ENCODE measurements around the gene BANP. TPM values are rescaled to one million over a fixed set of nuclear protein-coding genes. Genes with fewer than 3 reads are reported as not detected.

Gene BANP
- total and polyA plus RNA-seq, 12 donors: 6.1 to 20.4 (median 13.5) TPM

DNA sequence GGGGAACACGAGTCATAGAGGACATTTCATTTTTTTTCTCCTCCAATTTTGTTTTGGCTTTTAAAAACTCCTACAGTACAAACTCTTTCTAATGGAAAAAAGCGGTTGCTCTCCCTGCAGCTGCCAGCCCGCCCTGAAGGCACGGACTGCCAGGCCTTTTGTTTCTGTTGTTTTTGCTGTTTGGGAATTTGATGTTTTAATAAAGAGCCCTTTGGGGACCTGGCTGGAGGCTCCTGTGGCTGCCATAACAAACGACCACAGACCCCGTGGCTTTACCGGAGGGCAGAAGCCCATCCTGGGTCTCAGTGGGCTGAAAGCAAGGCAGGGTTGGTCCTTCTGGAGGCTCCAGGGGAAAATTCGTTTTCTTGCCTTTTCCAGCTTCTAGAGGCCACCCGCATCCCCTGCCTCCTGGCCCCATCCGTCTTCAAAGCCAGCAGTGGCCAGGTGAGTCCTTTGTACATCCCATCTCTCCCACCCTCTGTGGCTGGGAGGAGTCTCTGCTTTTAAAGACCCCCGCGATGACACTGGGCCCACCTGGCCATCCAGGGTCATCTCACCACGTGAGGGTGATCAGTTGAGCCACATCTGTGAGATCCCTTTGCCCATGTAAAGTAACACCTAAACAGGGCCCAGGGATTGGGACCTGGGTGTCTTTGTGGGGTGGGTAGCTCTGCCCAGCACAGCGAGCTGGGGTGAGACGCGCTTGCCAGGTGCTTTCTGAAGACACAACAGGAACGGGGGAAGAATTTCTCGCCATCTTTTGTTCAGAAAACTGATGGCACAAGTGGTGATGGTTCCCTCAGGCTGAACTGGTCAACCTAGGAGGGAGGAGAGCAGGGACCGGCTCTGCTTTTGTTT, 113.9 kb downstream of the BANP start:
- Histone ChIP-seq H3K9me3 (no peaks in the 10 kb centered on the region), H3K27me3 (no peaks in the 10 kb centered on the region), H3K36me3 (peaks cover 0 to 60% (median 3%) of the 10 kb centered on the region in 9 donors), H3K4me3 (no peak overlapping the region), H3K4me1 (peaks cover 0 to 25% (median 20%) of the 10 kb centered on the region in 9 donors), H3K27ac (no peak overlapping the region)
- ATAC-seq: no peak
- DNase-seq: no peak
- intact Hi-C loops (cut with DNase I): loop anchor here in 1 of 10 donors (10.0 kb wide), 1 partner anchor 80 kb away; no protein-coding TSS in a partner anchor
- TF ChIP-seq, protein P1, sequence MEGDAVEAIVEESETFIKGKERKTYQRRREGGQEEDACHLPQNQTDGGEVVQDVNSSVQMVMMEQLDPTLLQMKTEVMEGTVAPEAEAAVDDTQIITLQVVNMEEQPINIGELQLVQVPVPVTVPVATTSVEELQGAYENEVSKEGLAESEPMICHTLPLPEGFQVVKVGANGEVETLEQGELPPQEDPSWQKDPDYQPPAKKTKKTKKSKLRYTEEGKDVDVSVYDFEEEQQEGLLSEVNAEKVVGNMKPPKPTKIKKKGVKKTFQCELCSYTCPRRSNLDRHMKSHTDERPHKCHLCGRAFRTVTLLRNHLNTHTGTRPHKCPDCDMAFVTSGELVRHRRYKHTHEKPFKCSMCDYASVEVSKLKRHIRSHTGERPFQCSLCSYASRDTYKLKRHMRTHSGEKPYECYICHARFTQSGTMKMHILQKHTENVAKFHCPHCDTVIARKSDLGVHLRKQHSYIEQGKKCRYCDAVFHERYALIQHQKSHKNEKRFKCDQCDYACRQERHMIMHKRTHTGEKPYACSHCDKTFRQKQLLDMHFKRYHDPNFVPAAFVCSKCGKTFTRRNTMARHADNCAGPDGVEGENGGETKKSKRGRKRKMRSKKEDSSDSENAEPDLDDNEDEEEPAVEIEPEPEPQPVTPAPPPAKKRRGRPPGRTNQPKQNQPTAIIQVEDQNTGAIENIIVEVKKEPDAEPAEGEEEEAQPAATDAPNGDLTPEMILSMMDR (IDR thresholded peaks at IDR 0.05): no peak
- WGBS, 2 donors: 98 to 99% methylated on average over 19 of the region's 19 CpGs

DNA sequence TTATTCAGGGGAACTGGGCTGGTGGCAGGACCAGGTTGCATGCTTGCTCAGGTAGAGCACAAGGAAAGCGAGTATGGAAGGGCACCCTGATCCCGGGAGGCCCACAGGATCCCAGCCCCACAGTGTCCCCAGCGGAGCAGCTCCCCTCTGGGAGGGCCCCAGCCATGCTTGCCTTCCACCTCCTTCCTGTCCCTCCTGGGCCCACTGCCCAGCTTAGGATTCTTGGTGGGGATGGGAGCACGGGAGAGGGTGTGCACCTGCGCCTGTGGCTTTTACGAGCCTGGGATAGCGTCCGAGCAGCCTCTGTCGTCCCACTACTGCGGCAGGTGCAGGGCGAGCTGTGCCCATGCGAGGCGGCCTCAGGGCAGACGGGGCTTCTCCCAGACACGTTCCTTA, 114.5 kb downstream of the BANP start:
- ATAC-seq (no peak), DNase-seq (no peak)
- TF ChIP-seq, protein P1 (IDR thresholded peaks at IDR 0.05): no peak
- Histone ChIP-seq H3K4me3 (no peak overlapping the region), H3K36me3 (peaks cover 0 to 60% (median 4%) of the 10 kb centered on the region in 9 donors), H3K9me3 (no peaks in the 10 kb centered on the region), H3K27me3 (no peaks in the 10 kb centered on the region), H3K4me1 (peaks cover 0 to 25% (median 20%) of the 10 kb centered on the region in 9 donors), H3K27ac (no peak overlapping the region)
- intact Hi-C loops (cut with DNase I): loop anchor here in 1 of 10 donors (10.0 kb wide), 1 partner anchor 81 kb away; no protein-coding TSS in a partner anchor
- WGBS, 2 donors: 96 to 97% methylated on average over 15 of the region's 15 CpGs

DNA sequence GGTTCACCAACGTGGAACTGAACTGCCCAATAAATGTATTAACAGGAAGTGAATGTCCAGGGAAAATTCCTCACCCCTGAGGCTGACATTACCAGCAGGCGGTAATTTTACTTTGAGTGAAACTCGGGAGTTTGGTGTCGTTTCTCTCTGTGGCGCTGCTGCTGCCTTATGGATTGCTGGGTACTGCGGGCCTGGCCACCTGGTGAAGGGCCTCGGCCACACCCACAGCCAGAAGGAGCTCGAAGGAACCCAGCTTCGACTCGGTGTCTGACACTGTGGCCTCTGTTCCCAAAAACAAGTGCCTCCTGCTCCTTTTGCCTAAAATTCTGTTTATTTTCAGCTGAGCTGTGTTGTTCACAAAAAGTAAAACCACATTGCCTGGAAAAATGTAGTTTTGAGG, 115.0 kb downstream of the BANP start:
- Histone ChIP-seq H3K27ac (no peak overlapping the region), H3K4me3 (no peak overlapping the region), H3K36me3 (peaks cover 0 to 62% (median 4%) of the 10 kb centered on the region in 9 donors), H3K9me3 (no peaks in the 10 kb centered on the region), H3K4me1 (peaks cover 0 to 25% (median 20%) of the 10 kb centered on the region in 9 donors), H3K27me3 (no peaks in the 10 kb centered on the region)
- ATAC-seq: no peak
- TF ChIP-seq, protein P1 (IDR thresholded peaks at IDR 0.05): no peak
- intact Hi-C loops (cut with DNase I): loop anchor here in 1 of 10 donors (10.0 kb wide), 1 partner anchor 81 kb away; no protein-coding TSS in a partner anchor
- WGBS, 2 donors: 96 to 97% methylated on average over 10 of the region's 10 CpGs
- no peak for DNase-seq

DNA sequence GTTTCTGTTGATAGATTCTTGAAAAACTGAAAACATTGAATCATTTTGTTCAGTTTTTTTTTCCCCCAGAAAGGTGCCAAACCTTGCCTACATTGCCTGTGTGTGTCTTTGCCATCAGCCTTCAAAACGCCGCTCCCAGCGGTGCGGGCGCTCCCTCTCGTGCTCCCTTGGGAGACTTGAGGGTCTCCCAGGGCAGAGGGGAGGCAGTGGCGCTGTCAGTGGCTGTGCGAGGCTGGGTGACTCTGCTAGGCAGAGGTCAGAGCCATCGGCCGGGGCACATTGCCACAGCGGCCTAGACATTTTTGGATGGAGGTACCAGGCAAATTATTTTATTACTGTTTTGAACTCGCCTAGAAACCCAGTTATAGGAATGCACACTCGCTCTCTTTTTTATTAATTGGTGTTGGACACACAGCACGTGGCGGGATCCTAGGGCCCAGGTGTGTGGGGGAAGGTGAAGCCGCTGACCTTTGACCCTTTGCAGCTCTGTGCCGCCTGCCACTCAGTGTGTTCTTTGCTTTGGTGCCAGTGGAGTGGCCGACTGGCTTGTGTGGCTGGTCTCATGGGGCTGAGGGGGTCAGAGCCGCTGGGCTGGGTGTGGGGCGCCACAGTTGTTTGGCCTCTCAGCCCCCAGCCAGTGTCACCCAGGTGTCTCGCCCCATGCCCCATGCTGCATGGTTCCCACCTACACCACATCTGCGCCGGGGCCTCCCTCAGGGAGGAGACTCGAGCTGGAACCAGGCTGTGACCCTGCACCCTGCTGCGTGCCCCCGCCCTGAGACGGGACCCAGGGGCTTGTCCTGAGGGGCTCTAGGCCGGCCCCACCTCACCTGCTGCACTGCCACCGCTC, 115.7 kb downstream of the BANP start:
- TF ChIP-seq, protein P1 (IDR thresholded peaks at IDR 0.05): no peak
- H3K4me3 ChIP-seq: no peak overlapping the region
- ATAC-seq: no peak
- no peaks in the 10 kb centered on the region for H3K9me3 ChIP-seq
- intact Hi-C loops (cut with DNase I): loop anchor here in 1 of 10 donors (10.0 kb wide), 1 partner anchor 82 kb away; no protein-coding TSS in a partner anchor
- H3K27me3 ChIP-seq: no peaks in the 10 kb centered on the region
- WGBS, 2 donors: 96% methylated on average over 29 of the region's 29 CpGs
- H3K27ac ChIP-seq: no peak overlapping the region
- H3K36me3 ChIP-seq: peaks cover 0 to 69% (median 4%) of the 10 kb centered on the region in 9 donors
- DNase-seq: no peak
- H3K4me1 ChIP-seq: peaks cover 0 to 22% (median 18%) of the 10 kb centered on the region in 9 donors
